ENCODE data around the gene DSG3.

DSG3 gene

DNA sequence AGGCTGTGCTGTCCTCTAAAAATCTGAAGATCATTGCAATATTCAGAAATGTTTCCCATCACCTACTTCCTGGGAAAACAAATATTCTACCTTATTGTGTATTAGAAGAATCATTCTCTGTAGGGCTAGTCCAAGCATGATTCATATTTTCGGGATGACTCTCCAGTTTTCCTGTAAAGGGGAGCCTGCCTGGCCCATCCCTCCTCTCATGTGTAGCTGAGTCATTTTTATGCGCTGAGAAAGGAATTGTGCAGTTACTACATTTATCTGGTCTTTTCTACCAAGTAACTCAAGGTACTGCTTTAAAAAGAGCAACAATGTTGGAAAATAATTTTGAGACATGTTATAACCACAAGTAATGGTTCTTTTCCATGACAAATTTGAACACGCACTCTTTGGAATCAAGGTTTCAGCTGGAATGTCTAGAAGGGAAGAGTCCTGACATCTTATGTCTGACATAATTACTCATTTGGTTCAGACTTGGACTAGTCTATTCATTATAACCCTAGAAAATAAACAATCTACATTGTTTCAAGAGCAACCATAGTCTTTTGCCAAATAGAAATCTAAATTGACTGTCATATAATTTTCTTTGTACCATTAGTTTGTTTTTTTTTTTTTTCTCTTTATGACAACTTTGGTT lies 6.6 kb downstream of the DSG3 start:
- Histone ChIP-seq H3K27me3 (ENCODE audit: control insufficient read depth, low read length) (0 out of 2 replicates have a peak, but pooled peaks cover 2% of the 10 kb centered on the region), H3K79me2 (ENCODE audit: control insufficient read depth, low read length) (no peaks in the 10 kb centered on the region), H3K4me3 (ENCODE audit: low read length) (no peak overlapping the region), H3K4me2 (ENCODE audit: low read length) (no peak overlapping the region), H3K9me3 (ENCODE audit: control insufficient read depth, insufficient read depth, low read length) (no peaks in the 10 kb centered on the region), H3K9me2 (replicated peaks; ENCODE audit: control insufficient read depth, low read length) (no peaks in the 10 kb centered on the region), H3K27ac (ENCODE audit: low read depth, low read length) (no peak overlapping the region), H3F3A (ENCODE audit: control insufficient read depth, insufficient read depth) (no peaks in the 10 kb centered on the region), H4K20me1 (ENCODE audit: control insufficient read depth, insufficient read depth, low read depth, low read length) (no peaks in the 10 kb centered on the region), H3K4me1 (ENCODE audit: control insufficient read depth, low read length) (no peaks in the 10 kb centered on the region), H3K36me3 (ENCODE audit: control insufficient read depth, low read length) (no peaks in the 10 kb centered on the region)
- TF ChIP-seq EZH2phosphoT487 (IDR thresholded peaks at IDR 0.05; ENCODE audit: borderline replicate concordance, low read length): no peak
- TF ChIP-seq, protein P1, sequence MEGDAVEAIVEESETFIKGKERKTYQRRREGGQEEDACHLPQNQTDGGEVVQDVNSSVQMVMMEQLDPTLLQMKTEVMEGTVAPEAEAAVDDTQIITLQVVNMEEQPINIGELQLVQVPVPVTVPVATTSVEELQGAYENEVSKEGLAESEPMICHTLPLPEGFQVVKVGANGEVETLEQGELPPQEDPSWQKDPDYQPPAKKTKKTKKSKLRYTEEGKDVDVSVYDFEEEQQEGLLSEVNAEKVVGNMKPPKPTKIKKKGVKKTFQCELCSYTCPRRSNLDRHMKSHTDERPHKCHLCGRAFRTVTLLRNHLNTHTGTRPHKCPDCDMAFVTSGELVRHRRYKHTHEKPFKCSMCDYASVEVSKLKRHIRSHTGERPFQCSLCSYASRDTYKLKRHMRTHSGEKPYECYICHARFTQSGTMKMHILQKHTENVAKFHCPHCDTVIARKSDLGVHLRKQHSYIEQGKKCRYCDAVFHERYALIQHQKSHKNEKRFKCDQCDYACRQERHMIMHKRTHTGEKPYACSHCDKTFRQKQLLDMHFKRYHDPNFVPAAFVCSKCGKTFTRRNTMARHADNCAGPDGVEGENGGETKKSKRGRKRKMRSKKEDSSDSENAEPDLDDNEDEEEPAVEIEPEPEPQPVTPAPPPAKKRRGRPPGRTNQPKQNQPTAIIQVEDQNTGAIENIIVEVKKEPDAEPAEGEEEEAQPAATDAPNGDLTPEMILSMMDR (IDR thresholded peaks at IDR 0.05; ENCODE audit: low read depth, low read length, poor library complexity, severe bottlenecking): no peak

DNA sequence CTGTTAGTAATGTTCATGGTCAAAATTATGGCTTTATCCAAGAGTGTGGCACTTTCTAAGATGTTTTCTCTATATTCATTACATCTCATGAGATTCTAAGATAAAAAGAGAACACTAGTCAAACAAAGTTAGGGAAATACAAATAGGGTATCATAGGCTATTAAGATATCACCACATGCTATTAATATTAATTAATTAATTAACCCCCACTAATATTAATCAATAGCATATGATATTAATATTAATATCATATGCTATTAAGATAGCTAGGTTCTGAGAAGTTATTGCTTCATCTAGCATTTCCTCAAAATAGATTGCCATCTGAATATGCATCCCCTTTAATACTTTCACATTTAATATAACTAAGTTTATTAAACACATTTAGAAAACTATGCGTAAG lies 22.1 kb downstream of the DSG3 start:
- Histone ChIP-seq H3K27me3 (ENCODE audit: control insufficient read depth, low read length) (no peaks in the 10 kb centered on the region), H4K20me1 (ENCODE audit: control insufficient read depth, insufficient read depth, low read depth, low read length) (no peaks in the 10 kb centered on the region), H3K4me2 (ENCODE audit: low read length) (no peak overlapping the region), H3K9me2 (replicated peaks; ENCODE audit: control insufficient read depth, low read length) (no peaks in the 10 kb centered on the region), H3K79me2 (ENCODE audit: control insufficient read depth, low read length) (no peaks in the 10 kb centered on the region), H3K9me3 (ENCODE audit: control insufficient read depth, insufficient read depth, low read length) (no peaks in the 10 kb centered on the region), H3K4me3 (ENCODE audit: low read length) (no peak overlapping the region), H3F3A (ENCODE audit: control insufficient read depth, insufficient read depth) (no peaks in the 10 kb centered on the region), H3K36me3 (ENCODE audit: control insufficient read depth, low read length) (no peaks in the 10 kb centered on the region), H3K27ac (ENCODE audit: low read depth, low read length) (no peak overlapping the region), H3K4me1 (ENCODE audit: control insufficient read depth, low read length) (no peaks in the 10 kb centered on the region)
- TF ChIP-seq EZH2phosphoT487 (IDR thresholded peaks at IDR 0.05; ENCODE audit: borderline replicate concordance, low read length): no peak
- TF ChIP-seq, protein P1 (IDR thresholded peaks at IDR 0.05; ENCODE audit: low read depth, low read length, poor library complexity, severe bottlenecking): no peak

DNA sequence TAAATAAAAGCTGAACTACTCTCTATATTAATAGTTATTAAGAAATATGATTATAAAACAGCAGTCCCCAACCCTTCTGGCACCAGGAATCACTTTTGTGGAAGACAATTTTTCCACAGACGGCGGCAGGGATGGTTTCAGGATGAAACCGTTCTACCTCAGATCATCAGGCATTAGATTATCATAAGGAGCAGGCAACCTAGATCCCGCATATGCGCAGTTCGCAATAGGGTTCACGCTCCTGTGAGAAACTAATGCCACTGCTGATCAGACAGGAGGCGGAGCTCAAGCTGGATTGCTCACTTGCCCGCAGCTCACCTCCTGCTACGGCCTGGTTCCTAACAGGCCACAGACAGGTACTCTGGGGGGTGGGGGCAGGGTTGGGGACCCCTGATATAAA lies 31.1 kb downstream of the DSG3 start:
- TF ChIP-seq, protein P1 (IDR thresholded peaks at IDR 0.05; ENCODE audit: low read depth, low read length, poor library complexity, severe bottlenecking): no peak
- no peak for TF ChIP-seq EZH2phosphoT487 (IDR thresholded peaks at IDR 0.05; ENCODE audit: borderline replicate concordance, low read length)
- no peaks in the 10 kb centered on the region for H3K9me3 ChIP-seq (ENCODE audit: control insufficient read depth, insufficient read depth, low read length)
- H3K27ac ChIP-seq (ENCODE audit: low read depth, low read length): no peak overlapping the region
- no peaks in the 10 kb centered on the region for H3K79me2 ChIP-seq (ENCODE audit: control insufficient read depth, low read length)
- H3K9me2 ChIP-seq (replicated peaks; ENCODE audit: control insufficient read depth, low read length): no peaks in the 10 kb centered on the region
- H3K36me3 ChIP-seq (ENCODE audit: control insufficient read depth, low read length): no peaks in the 10 kb centered on the region
- no peaks in the 10 kb centered on the region for H3K4me1 ChIP-seq (ENCODE audit: control insufficient read depth, low read length)
- no peaks in the 10 kb centered on the region for H3F3A ChIP-seq (ENCODE audit: control insufficient read depth, insufficient read depth)
- no peaks in the 10 kb centered on the region for H3K27me3 ChIP-seq (ENCODE audit: control insufficient read depth, low read length)
- no peak overlapping the region for H3K4me3 ChIP-seq (ENCODE audit: low read length)
- H4K20me1 ChIP-seq (ENCODE audit: control insufficient read depth, insufficient read depth, low read depth, low read length): no peaks in the 10 kb centered on the region
- no peak overlapping the region for H3K4me2 ChIP-seq (ENCODE audit: low read length)
